Measurements from ENCODE around the gene ZNF516.

Gene ZNF516

DNA sequence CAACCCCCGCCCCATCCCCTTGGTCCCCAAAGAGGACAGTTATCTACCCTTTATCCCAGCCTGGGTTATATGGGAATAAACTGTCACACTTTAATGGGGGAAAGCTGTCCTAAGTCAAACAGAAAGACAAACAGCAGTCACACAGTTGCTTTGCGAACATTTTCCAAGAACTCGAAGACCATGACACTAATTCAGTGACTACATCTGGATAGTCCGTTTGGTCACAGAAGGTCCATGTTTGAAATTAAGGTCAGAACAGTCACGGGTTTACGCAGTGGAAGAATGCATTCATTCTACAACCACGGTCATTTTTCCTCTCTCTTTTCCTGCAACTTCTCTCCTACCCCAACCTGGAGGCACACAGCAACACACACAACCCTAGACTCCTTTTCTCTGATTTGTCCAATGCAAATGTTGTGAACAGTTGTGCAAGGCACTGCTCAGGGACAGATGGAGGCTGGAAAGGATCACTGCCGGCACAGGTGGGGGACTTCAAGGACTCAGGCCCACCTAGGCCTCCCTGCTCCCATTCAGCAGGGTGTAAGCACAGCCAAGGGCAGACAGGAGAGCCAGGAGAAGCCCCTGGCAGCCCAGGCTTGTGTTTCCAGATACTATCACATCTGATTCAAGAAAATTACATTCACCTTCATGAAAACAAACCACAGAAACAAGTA is 39.9 kb downstream of the ZNF516 start:
- no peak for FAIRE-seq

DNA sequence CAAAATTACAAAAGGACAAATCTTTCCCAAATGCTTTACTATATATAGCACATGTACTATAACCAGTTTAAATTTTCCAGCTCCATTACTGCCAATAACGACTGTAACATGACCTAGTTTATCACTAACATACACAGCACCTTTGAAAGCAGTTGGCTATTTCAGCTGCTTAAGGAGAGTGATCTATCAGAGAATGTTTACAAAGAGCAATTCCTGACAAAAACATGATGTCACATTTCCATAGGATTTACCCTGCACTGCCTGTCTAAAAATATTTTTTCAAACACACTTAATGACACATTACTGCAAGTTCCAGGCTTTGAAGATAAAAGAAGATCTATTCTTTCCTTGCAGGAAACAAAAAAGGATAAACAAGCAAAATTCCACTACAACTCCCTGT is 40.6 kb downstream of the ZNF516 start:
- no peak for FAIRE-seq

- no peak for FAIRE-seq
Measured at GRCh38 chr18:76453932-76454331, 41.1 kb downstream of the ZNF516 start.

GRCh38 chr18:76453057-76453561 is 41.9 kb downstream of the ZNF516 start:
- FAIRE-seq = no peak

DNA sequence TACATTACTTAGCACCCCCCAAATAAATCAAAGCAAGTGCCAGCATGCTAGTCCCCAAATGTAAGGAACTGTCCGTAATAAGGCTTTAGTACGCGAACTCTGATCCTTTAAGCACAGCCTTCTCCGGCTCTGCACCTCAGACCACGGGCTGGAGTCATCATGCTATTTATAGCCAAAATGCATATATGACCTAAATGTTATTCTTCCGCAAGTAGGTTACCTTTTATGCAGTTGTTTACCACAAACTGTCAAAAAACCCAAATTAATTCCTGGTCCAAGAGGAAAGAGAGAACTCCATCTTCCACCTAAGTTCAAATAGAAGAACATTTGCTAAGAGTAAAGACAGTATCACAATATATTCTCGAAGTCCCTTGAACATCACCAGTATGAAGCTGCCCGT is 42.7 kb downstream of the ZNF516 start:
- no peak for FAIRE-seq

- FAIRE-seq = no peak
Measured at GRCh38 chr18:76451396-76452331, 43.4 kb downstream of the ZNF516 start.

GRCh38 chr18:76450452-76451395 is 44.3 kb downstream of the ZNF516 start:
- no peak for FAIRE-seq

- no peak for FAIRE-seq
Measured at GRCh38 chr18:76449111-76449453, 46.0 kb downstream of the ZNF516 start.

DNA sequence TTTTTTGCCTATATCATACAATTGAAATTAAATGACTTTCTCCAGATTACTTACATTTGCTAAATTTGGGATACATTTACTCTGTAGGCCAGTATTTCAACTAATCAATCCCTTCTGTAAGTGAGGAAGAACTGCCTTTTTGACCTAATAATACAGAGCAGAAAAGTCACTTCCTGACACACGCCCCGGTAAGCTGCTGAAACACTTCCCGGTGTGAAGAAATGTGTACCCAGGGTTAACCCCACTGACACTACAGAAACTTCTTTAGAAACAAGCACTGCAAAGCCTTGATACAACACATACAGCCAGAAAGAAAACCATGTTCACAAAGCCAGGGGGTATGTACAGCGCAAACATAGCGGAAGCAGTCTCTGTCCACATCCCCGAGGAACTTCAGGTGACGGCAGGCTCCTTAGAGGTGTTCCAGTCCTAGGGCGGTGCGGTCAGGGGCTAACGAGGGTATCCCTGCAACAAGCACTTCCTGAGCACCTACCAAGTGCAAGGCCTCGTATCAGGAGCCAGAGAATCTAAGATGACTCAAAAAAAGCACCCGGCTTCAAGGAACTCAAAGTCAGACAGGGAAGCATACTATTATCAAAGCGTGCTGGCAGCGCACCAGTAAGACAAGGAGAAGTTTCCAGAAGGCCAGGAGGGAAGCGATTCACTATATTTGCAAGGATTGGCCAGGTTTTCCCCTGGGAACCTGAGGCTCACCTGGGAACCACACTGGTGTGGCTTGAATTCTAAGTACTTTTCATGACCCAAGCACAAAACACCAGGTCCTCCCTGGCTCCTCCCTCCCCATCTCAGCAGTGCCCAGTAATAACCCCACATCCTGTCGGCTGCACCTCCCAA is 46.6 kb downstream of the ZNF516 start:
- FAIRE-seq = no peak

GRCh38 chr18:76447258-76447890 is 47.7 kb downstream of the ZNF516 start:
- FAIRE-seq = no peak

- FAIRE-seq = no peak
Measured at GRCh38 chr18:76446321-76447257, 48.5 kb downstream of the ZNF516 start.

- FAIRE-seq = no peak
Measured at GRCh38 chr18:76445741-76446232, 49.3 kb downstream of the ZNF516 start.

GRCh38 chr18:76445275-76445674 is 49.8 kb downstream of the ZNF516 start:
- FAIRE-seq = no peak

DNA sequence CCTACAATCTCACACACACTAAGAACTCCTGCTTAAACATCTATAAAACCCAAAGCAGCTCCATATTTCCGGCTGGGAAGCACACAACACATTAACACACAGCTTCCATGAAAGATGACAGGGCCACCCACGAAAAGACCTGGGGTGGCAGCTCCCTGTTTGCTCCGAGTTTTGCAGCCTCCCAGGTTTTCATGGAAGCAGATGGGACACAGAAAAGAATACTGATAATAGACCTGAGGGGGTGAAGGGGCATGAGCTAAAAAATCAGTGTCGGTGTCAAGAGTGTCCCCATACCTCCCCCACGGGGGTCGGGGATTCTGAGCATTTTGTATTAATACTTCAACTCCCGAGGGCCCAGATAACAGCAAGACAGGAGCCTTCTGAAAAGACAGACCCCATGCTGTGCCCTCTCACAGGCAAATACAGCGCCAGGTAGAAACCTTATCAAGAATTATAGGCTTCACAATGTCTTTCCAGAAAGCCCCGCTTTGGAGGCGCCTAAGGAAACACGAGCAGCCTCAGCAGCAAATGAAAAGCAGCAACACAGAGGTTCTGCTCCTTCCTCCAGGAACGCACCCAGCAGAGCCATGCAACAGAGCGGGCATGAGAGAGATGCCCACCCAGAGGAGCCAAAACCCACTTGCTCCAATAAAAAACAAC is 50.5 kb downstream of the ZNF516 start:
- FAIRE-seq = no peak

GRCh38 chr18:76443519-76444445 is 51.3 kb downstream of the ZNF516 start:
- FAIRE-seq = no peak

DNA sequence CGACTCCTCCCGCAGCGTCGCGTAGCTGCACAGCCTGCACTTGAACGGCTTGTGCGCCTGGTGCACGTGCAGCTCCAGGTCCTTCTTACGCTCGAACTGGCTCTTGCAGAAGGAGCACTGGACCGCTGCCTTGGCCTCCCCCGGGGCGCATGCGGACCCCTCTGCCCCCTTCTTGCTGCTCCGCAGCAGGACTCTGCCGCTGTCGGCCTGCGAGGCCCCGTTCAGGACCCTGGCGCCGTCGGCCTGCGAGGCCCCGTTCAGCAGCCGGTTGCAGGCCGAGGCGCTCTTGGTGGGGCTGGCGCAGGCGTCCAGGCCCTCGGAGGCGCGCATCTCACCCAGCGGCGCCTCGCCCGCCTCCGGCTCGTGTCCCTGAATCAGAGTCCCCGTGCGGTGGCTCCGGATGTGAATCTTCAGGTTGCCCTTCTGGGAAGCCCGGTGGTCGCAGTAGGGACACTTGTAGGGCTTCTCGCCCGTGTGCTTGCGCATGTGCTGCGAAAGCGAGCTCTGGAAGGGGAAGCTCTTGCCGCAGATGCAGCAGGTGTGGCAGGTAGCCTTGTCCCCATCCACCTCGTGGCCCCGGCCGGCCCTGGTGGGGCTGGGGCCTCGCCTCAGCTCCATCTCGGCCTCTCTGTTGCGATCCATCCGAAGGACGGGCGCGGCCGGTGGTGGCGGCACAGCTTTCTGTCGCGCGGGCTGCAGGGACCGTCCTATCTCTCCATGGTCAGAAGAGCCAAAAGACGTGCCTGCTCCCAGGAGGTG is 52.5 kb downstream of the ZNF516 start:
- no peak for FAIRE-seq

- FAIRE-seq = no peak
Measured at GRCh38 chr18:76441668-76442412, 53.2 kb downstream of the ZNF516 start.
